H7 (cell line): Measurements from ENCODE around the gene NUTM2F. TPM values are rescaled to one million over a fixed set of nuclear protein-coding genes. Genes with fewer than 3 reads are reported as not detected.
"Not testable (repeated sequence)": the region's sequence is repeated elsewhere in the genome, so short reads cannot be mapped to it uniquely, and the experiment has no call there.

ENCODE experiments used
- DNase-seq: peaks from one replicate; pipeline ENCODE4 v3.0.0; 2012
- H3K27me3 ChIP-seq: 2 replicates; pipeline ENCODE4 v1.6.0; 2011; ENCODE audit warnings: mild to moderate bottlenecking, low read length; ENCODE audit not compliant: control insufficient read depth, insufficient read depth
- H3K36me3 ChIP-seq: replicated peaks from 2 replicates; pipeline ENCODE4 v1.5.1; 2011; ENCODE audit warnings: low read length; ENCODE audit not compliant: control insufficient read depth, insufficient read depth
- H3K4me3 ChIP-seq: 2 replicates; pipeline ENCODE4 v1.5.1; 2011; ENCODE audit warnings: low read depth, mild to moderate bottlenecking, control low read depth, low read length, moderate library complexity; ENCODE audit not compliant: insufficient read depth
- total RNA-seq: library from RNA; depleted of rRNA; stranded (reverse); fragments of >200 nt; shearing (Covaris generic); gene quantifications from 2 replicates; pipeline ENCODE4 v1.2.3, GENCODE V29; 2014; rRNA removed

The NUTM2F gene
- total RNA-seq: 0.69 TPM in 1 of 2 replicates, not detected in the other

- not testable (repeated sequence) for H3K36me3 ChIP-seq, H3K4me3 ChIP-seq, DNase-seq, H3K27me3 ChIP-seq
Observed at GRCh38 chr9:94328544-94328943, at the start of gene NUTM2F. NUTM2F (minus strand) TSS chr9:94328644; CDS start chr9:94328623, 21 bp downstream.

- not testable (repeated sequence) for H3K36me3 ChIP-seq, H3K27me3 ChIP-seq, DNase-seq
- peak overlapping the region; percentile 42 for H3K4me3 ChIP-seq
Observed at GRCh38 chr9:94375197-94375596, 46.8 kb upstream of the NUTM2F start.

- peak overlapping the region; percentile 42 for H3K4me3 ChIP-seq
- not testable (repeated sequence) for H3K27me3 ChIP-seq, H3K36me3 ChIP-seq
- DNase-seq: peak; percentile 94
Observed at GRCh38 chr9:94374176-94375056, 46.0 kb upstream of the NUTM2F start.

GRCh38 chr9:94373779-94374175 is 45.3 kb upstream of the NUTM2F start:
- not testable (repeated sequence) for H3K36me3 ChIP-seq, H3K27me3 ChIP-seq, DNase-seq
- H3K4me3 ChIP-seq: peak overlapping the region; percentile 27; the same call in 1 of the 2 replicates

GRCh38 chr9:94370266-94370665 is 41.8 kb upstream of the NUTM2F start:
- H3K36me3 ChIP-seq, DNase-seq, H3K4me3 ChIP-seq, H3K27me3 ChIP-seq: not testable (repeated sequence)

- not testable (repeated sequence) for DNase-seq, H3K27me3 ChIP-seq, H3K36me3 ChIP-seq, H3K4me3 ChIP-seq
Observed at GRCh38 chr9:94364093-94364614, 35.7 kb upstream of the NUTM2F start.

GRCh38 chr9:94357158-94357557 is 28.7 kb upstream of the NUTM2F start:
- not testable (repeated sequence) for DNase-seq, H3K27me3 ChIP-seq, H3K4me3 ChIP-seq, H3K36me3 ChIP-seq

- not testable (repeated sequence) for H3K27me3 ChIP-seq, H3K4me3 ChIP-seq, DNase-seq, H3K36me3 ChIP-seq
Observed at GRCh38 chr9:94351901-94352723, 23.7 kb upstream of the NUTM2F start.

GRCh38 chr9:94348754-94349153 is 20.3 kb upstream of the NUTM2F start:
- H3K4me3 ChIP-seq, H3K36me3 ChIP-seq, H3K27me3 ChIP-seq, DNase-seq: not testable (repeated sequence)

- not testable (repeated sequence) for DNase-seq, H3K4me3 ChIP-seq, H3K27me3 ChIP-seq, H3K36me3 ChIP-seq
Observed at GRCh38 chr9:94347451-94347850, 19.0 kb upstream of the NUTM2F start.

- H3K36me3 ChIP-seq, H3K4me3 ChIP-seq, DNase-seq, H3K27me3 ChIP-seq: not testable (repeated sequence)
Observed at GRCh38 chr9:94341703-94342102, 13.3 kb upstream of the NUTM2F start.

GRCh38 chr9:94340750-94341149 is 12.3 kb upstream of the NUTM2F start:
- DNase-seq, H3K36me3 ChIP-seq, H3K4me3 ChIP-seq, H3K27me3 ChIP-seq: not testable (repeated sequence)

GRCh38 chr9:94339657-94340056 is 11.2 kb upstream of the NUTM2F start:
- H3K27me3 ChIP-seq, H3K4me3 ChIP-seq, DNase-seq, H3K36me3 ChIP-seq: not testable (repeated sequence)

GRCh38 chr9:94338723-94339122 is 10.3 kb upstream of the NUTM2F start:
- H3K4me3 ChIP-seq, H3K27me3 ChIP-seq, H3K36me3 ChIP-seq, DNase-seq: not testable (repeated sequence)

GRCh38 chr9:94336445-94336844 is 8.0 kb upstream of the NUTM2F start:
- H3K27me3 ChIP-seq, DNase-seq, H3K36me3 ChIP-seq, H3K4me3 ChIP-seq: not testable (repeated sequence)
